Epithelial cell of proximal tubule (primary cell): ENCODE results near the gene POLR1C. TPM values are rescaled to one million over a fixed set of nuclear protein-coding genes. Genes with fewer than 3 reads are reported as not detected.

Experiments
- DNase-seq: peaks from one replicate; pipeline ENCODE4 v3.0.0-alpha.2; 2011; ENCODE audit warnings: low read depth
- H3K4me3 ChIP-seq: 2 replicates; pipeline ENCODE4 v1.5.1; 2011; ENCODE audit warnings: low read depth, mild to moderate bottlenecking, low read length
- total RNA-seq: library from RNA; depleted of rRNA; stranded (reverse); fragments of >200 nt; gene quantifications from 2 replicates; pipeline ENCODE4 v1.2.3, GENCODE V29; 2015
- TF ChIP-seq, protein P1 (sequence below): conservative IDR thresholded peaks from 2 replicates; pipeline ENCODE4 v1.5.1; 2012; ENCODE audit warnings: low read depth, mild to moderate bottlenecking, low read length

The POLR1C gene
- total RNA-seq, 1 donor from 2014 or later, result 37.6 TPM

DNA sequence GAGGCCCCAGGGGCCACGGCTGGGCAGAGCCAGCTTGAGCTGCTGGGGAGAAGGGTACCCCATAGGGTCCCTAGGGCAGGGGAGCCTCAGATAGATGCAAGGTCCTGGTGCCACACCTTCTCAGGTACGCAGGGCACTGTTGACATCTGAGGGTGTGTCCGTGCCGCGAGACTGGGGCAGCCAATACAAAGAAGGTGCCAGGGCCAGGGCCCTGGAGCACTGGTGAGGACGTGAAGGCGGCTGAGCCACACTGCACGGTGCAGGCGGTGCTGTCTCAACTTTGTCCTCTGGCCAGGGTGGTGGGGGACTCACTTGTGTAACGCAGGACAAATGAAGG lies 6.1 kb upstream of the POLR1C start:
- H3K4me3 ChIP-seq, result peak overlapping the region; percentile 62
- TF ChIP-seq, protein P1, sequence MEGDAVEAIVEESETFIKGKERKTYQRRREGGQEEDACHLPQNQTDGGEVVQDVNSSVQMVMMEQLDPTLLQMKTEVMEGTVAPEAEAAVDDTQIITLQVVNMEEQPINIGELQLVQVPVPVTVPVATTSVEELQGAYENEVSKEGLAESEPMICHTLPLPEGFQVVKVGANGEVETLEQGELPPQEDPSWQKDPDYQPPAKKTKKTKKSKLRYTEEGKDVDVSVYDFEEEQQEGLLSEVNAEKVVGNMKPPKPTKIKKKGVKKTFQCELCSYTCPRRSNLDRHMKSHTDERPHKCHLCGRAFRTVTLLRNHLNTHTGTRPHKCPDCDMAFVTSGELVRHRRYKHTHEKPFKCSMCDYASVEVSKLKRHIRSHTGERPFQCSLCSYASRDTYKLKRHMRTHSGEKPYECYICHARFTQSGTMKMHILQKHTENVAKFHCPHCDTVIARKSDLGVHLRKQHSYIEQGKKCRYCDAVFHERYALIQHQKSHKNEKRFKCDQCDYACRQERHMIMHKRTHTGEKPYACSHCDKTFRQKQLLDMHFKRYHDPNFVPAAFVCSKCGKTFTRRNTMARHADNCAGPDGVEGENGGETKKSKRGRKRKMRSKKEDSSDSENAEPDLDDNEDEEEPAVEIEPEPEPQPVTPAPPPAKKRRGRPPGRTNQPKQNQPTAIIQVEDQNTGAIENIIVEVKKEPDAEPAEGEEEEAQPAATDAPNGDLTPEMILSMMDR, result no peak
- DNase-seq, result no peak

- TF ChIP-seq, protein P1, result no peak
- H3K4me3 ChIP-seq, result no peak overlapping the region
- DNase-seq, result no peak
These were observed 5.0 kb upstream of the POLR1C start for GRCh38 chr6:43511824-43512415.

DNA sequence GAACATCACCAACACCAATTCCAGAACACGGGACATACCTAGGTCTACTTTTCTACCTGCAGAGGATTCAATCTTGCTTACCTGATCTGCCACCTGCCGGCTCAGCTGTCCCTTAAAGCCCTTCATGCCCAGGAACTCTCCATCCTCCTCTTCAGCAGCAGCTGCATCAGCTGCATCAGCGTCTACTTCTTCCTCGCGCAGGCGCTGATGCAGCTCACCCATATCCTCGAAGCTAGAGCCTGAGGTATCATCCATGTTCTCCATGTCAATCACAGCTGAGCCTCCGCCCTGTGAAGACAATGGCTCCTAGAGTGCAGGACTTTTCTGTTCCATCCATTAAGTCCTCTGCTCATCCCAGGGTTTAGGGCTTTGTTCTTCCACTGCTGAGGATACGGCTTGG lies 1.1 kb upstream of the POLR1C start:
- peak overlapping the region; percentile 82 for H3K4me3 ChIP-seq
- TF ChIP-seq, protein P1, result no peak
- no peak for DNase-seq

GRCh38 chr6:43516367-43516696 lies 557 bp upstream of the POLR1C start:
- peak overlapping the region; percentile 82 for H3K4me3 ChIP-seq
- DNase-seq, result no peak
- TF ChIP-seq, protein P1, result no peak

- no peak for DNase-seq
- TF ChIP-seq, protein P1, result no peak
- peak overlapping the region; percentile 82 for H3K4me3 ChIP-seq
These were observed 842 bp downstream of the POLR1C start for GRCh38 chr6:43517505-43518357.

DNA sequence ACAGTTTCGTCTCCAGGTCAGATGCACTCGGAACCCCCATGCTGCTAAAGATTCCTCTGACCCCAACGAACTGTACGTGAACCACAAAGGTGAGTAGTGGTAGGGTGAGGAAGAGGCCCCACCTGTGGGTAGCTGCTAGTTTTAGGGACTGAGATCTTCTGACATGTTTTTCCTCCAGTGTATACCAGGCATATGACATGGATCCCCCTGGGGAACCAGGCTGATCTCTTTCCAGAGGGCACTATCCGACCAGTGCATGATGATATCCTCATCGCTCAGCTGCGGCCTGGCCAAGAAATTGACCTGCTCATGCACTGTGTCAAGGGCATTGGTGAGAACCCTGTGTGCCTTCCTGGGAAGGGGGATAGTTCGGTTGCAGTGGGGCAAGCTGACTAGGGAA lies 3.2 kb downstream of the POLR1C start:
- no peak for DNase-seq
- TF ChIP-seq, protein P1, result no peak
- no peak overlapping the region for H3K4me3 ChIP-seq

DNA sequence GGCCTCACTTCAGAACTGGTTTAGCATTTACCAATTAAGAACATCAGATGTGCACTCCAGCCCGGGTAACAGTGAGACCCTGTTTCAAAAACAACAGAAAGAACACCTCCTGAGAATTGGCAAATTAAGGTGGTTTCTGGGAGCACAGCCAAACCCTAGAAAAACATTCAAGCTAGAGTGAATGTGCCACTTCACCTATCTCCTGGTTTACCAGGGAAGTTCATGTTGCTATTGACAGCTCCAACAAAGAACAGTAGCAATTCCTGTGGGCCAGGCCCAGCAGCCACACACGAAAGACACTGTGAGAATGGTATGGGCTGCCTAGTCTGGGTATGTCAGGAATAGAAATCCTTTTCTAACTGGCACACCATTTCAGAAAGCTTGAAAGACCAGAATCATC lies 4.9 kb downstream of the POLR1C start:
- TF ChIP-seq, protein P1, result no peak

More for the DNA sequence above, 4.9 kb downstream of the POLR1C start:
- H3K4me3 ChIP-seq, result no peak overlapping the region
- no peak for DNase-seq
